Lung (tissue), 12 donors: ENCODE results near the gene IL1F10. TPM values are rescaled to one million over a fixed set of nuclear protein-coding genes. Genes with fewer than 3 reads are reported as not detected.

Experiments used
- ATAC-seq: fragments of 200-7000 bp; cut with Tn5 transposase; one replicate; pipeline ENCODE4 v1.9.1; 2020; ENCODE audit warnings: moderate number of reproducible peaks; ENCODE audit not compliant: insufficient read depth, low FRiP score
- DNase-seq, 3 donors: peaks; one replicate each; pipeline ENCODE4 v3.0.0-alpha.2; 2013 to 2017
- H3K27ac ChIP-seq, 2 donors: one replicate each; pipeline ENCODE4 v1.5.1; 2013; ENCODE audit warnings: mild to moderate bottlenecking in 2 of 2, moderate library complexity in 2 of 2, control low read depth in 1 of 2, inconsistent platforms in 1 of 2, low read depth in 1 of 2, low read length in 1 of 2
- H3K27me3 ChIP-seq, 3 donors: one replicate each; pipeline ENCODE4 v1.5.1; 2013; ENCODE audit warnings: low read length in 2 of 3; ENCODE audit not compliant: control insufficient read depth in 3 of 3, insufficient read depth in 3 of 3
- H3K36me3 ChIP-seq, 4 donors: one replicate each; pipeline ENCODE4 v1.5.1; 2013; ENCODE audit warnings: low read length in 4 of 4, mild to moderate bottlenecking in 1 of 4, moderate library complexity in 1 of 4; ENCODE audit not compliant: control insufficient read depth in 4 of 4, insufficient read depth in 4 of 4
- H3K4me1 ChIP-seq, 5 donors: one replicate each; pipeline ENCODE4 v1.5.1; 2013; ENCODE audit warnings: low read length in 5 of 5, mild to moderate bottlenecking in 2 of 5, moderate library complexity in 1 of 5; ENCODE audit not compliant: control insufficient read depth in 5 of 5, insufficient read depth in 5 of 5
- H3K4me3 ChIP-seq: one replicate; pipeline ENCODE4 v1.5.1; 2013; ENCODE audit warnings: mild to moderate bottlenecking, control low read depth, moderate library complexity
- H3K9ac ChIP-seq, 2 donors: one replicate each; pipeline ENCODE4 v1.5.1; 2013; ENCODE audit warnings: low read length in 2 of 2, control low read depth in 1 of 2; ENCODE audit not compliant: insufficient read depth in 1 of 2
- H3K9me3 ChIP-seq, 4 donors: one replicate each; pipeline ENCODE4 v1.5.1; 2013; ENCODE audit warnings: low read length in 3 of 4, mild to moderate bottlenecking in 1 of 4, moderate library complexity in 1 of 4; ENCODE audit not compliant: control insufficient read depth in 4 of 4, insufficient read depth in 3 of 4
- CTCF ChIP-seq: IDR thresholded peaks from 2 replicates; pipeline ENCODE4 v1.5.1; 2012; ENCODE audit warnings: mild to moderate bottlenecking; ENCODE audit errors: control extremely low read depth, extremely low read depth
- WGBS, 2 donors: extraction: QIAGEN DNeasy Blood & Tissue Kit; methylation state at CpG; one replicate each; pipeline ENCODE4 v1.1.7; 2013; 5-methylcytosine and 5-hydroxymethylcytosine counted together
- polyA plus RNA-seq, 2 donors: library from polyadenylated mRNA; stranded (reverse); fragments of 200-250 nt; gene quantifications; one replicate each; pipeline ENCODE4 v1.2.1, GENCODE V29; 2013
- total RNA-seq, 2 donors: library from RNA; depleted of rRNA in 1 of 2; stranded (reverse); fragments of >200 nt in 1 of 2; gene quantifications; one replicate each; pipeline ENCODE4 v1.2.1, GENCODE V29; 2014 to 2021
- donor health status: control.
- donor health status: control.
- donor health status: Bipolar disorder and iron deficiency.
- donor health status: healthy.
- donor health status: DM: yes; HTN: yes; CAD: no.

The IL1F10 gene
- total and polyA plus RNA-seq, 4 donors = not detected

- Histone ChIP-seq H3K27ac (peak overlapping the region in 1 of 2 donors; percentile 69), H3K4me1 (peaks cover 0 to 15% (median 2%) of the 10 kb centered on the region in 5 donors), H3K4me3 (no peak overlapping the region), H3K36me3 (no peaks in the 10 kb centered on the region), H3K27me3 (no peaks in the 10 kb centered on the region), H3K9me3 (no peaks in the 10 kb centered on the region), H3K9ac (no peak overlapping the region)
- no peak for ATAC-seq
- no peak for DNase-seq
- WGBS, 2 donors = 68 to 83% methylated on average over 1 of the region's 1 CpG
- no peak for TF ChIP-seq CTCF
These were observed 10.2 kb downstream of the IL1F10 start for GRCh38 chr2:113077921-113078320.

- Histone ChIP-seq H3K4me3 (no peak overlapping the region), H3K27me3 (no peaks in the 10 kb centered on the region), H3K36me3 (no peaks in the 10 kb centered on the region), H3K9ac (no peak overlapping the region), H3K27ac (peak overlapping the region in 1 of 2 donors; percentile 78), H3K4me1 (peaks cover 0 to 14% (median 2%) of the 10 kb centered on the region in 5 donors), H3K9me3 (no peaks in the 10 kb centered on the region)
- ATAC-seq = peak; percentile 67
- WGBS, 2 donors = 52 to 73% methylated on average over 6 of the region's 6 CpGs
- TF ChIP-seq CTCF = no peak
- peak in 2 of 3 donors; percentile 21 to 71 for DNase-seq
These were observed 10.6 kb downstream of the IL1F10 start for GRCh38 chr2:113078350-113078839.

GRCh38 chr2:113079131-113079530 is 11.4 kb downstream of the IL1F10 start:
- Histone ChIP-seq H3K4me1 (peaks cover 0 to 7% (median 0%) of the 10 kb centered on the region in 5 donors), H3K9me3 (no peaks in the 10 kb centered on the region), H3K27me3 (no peaks in the 10 kb centered on the region), H3K36me3 (no peaks in the 10 kb centered on the region), H3K27ac (peak overlapping the region in 1 of 2 donors; percentile 87), H3K4me3 (no peak overlapping the region), H3K9ac (no peak overlapping the region)
- no peak for TF ChIP-seq CTCF
- DNase-seq (peak in 1 of 3 donors; percentile 34), ATAC-seq (no peak)
- 63 to 84% methylated on average over 4 of the region's 4 CpGs for WGBS, 2 donors

- Histone ChIP-seq H3K4me3 (no peak overlapping the region), H3K9ac (no peak overlapping the region), H3K4me1 (peaks cover 0 to 6% (median 0%) of the 10 kb centered on the region in 5 donors), H3K36me3 (no peaks in the 10 kb centered on the region), H3K27me3 (no peaks in the 10 kb centered on the region), H3K27ac (peak overlapping the region in 1 of 2 donors; percentile 20), H3K9me3 (no peaks in the 10 kb centered on the region)
- peak; percentile 24 to 46 (median 39) for DNase-seq
- peak; percentile 49 for TF ChIP-seq CTCF
- 36 to 40% methylated on average over 9 of the region's 9 CpGs for WGBS, 2 donors
- no peak for ATAC-seq
These were observed 12.4 kb downstream of the IL1F10 start for GRCh38 chr2:113080134-113080533.
